Right cardiac atrium (tissue), 5 donors: ENCODE measurements around the gene PPP1R14C. TPM values are rescaled to one million over a fixed set of nuclear protein-coding genes. Genes with fewer than 3 reads are reported as not detected.
"Not testable (repeated sequence)": the region's sequence is repeated elsewhere in the genome, so short reads cannot be mapped to it uniquely, and the experiment has no call there.

Experiments
- ATAC-seq, 2 donors: fragments of 200-7000 bp; cut with Tn5 transposase; one replicate each; pipeline versions ENCODE4 v1.8.0 to v1.9.1; 2020; ENCODE audit warnings: moderate library complexity in 2 of 2, mild to moderate bottlenecking in 1 of 2
- DNase-seq, 3 donors: peaks; one replicate each; pipeline ENCODE4 v3.0.0-alpha.2; 2020
- H3K27ac ChIP-seq: one replicate; pipeline ENCODE4 v1.5.1; 2013; ENCODE audit warnings: mild to moderate bottlenecking, low read length, control low read depth, moderate library complexity
- H3K27me3 ChIP-seq: one replicate; pipeline ENCODE4 v1.6.1; 2013; ENCODE audit not compliant: control insufficient read depth, insufficient read depth
- H3K4me1 ChIP-seq: one replicate; pipeline ENCODE4 v1.6.1; 2013; ENCODE audit warnings: low read length; ENCODE audit not compliant: control insufficient read depth, insufficient read depth
- H3K4me3 ChIP-seq: one replicate; pipeline ENCODE4 v1.5.1; 2013; ENCODE audit warnings: low read length, control low read depth
- H3K9me3 ChIP-seq: one replicate; pipeline ENCODE4 v1.6.1; 2013; ENCODE audit warnings: low read length; ENCODE audit not compliant: control insufficient read depth
- WGBS: extraction: QIAGEN DNeasy Blood & Tissue Kit; methylation state at CpG from one replicate; pipeline ENCODE4 v1.1.7; 2013; 5-methylcytosine and 5-hydroxymethylcytosine counted together
- intact Hi-C, 4 donors: fragments of 100-400 bp; cut with DNase I; formaldehyde crosslinking; loops; one replicate each; pipeline versions ENCODE4 v1.11.0 to v1.14.0; 2022 to 2023
- polyA plus RNA-seq: library from polyadenylated mRNA; stranded (reverse); fragments of 200-250 nt; gene quantifications from one replicate; pipeline ENCODE4 v1.2.3, GENCODE V29; 2013
- total RNA-seq, 4 donors: library from RNA; stranded (reverse); fragmentation: NEBNext Ultra II Directional; extraction: Animal tissue kit (Norgen Biotek cat#: 25700); gene quantifications; one replicate each; pipeline ENCODE4 v1.2.1, GENCODE V29; 2021
- donor health status: healthy with polysubstance abuse.
- donor health status: DM: no; HTN: yes; CAD: no.
- donor health status: DM: no; HTN: no; CAD: no.
- donor health status: DM: no; HTN: yes; CAD: no; lungs with severe emphysema.
- donor health status: DM: yes; HTN: yes; CAD: no.

Gene PPP1R14C
- total and polyA plus RNA-seq, 5 donors: 90.7 to 170 (median 102) TPM

DNA sequence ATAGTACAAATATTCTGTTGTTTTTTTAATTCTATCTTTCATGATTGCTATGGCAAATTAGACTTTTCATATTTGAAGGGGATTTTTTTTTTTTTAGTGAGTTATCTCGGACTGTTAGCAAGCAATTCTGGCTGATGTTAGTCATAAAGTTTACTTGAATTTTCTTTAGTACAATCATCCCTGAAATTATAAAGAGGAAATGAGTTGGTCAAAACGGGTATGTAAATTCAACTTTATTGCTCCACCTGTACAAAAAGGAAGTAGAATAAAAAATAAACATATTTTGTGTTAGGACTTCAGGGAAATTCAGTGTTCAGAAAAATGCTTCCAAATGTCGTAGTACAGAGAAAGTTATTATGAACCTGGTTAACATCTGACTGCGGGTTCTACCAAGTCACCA is 40.3 kb downstream of the PPP1R14C start:
- Histone ChIP-seq H3K27me3 (no peaks in the 10 kb centered on the region), H3K4me1 (no peaks in the 10 kb centered on the region), H3K4me3 (no peak overlapping the region), H3K9me3 (no peaks in the 10 kb centered on the region), H3K27ac (no peak overlapping the region)
- WGBS: 72% methylated on average over 4 of the region's 4 CpGs
- DNase-seq (no peak), ATAC-seq (no peak)
- intact Hi-C loops: no loop called here

DNA sequence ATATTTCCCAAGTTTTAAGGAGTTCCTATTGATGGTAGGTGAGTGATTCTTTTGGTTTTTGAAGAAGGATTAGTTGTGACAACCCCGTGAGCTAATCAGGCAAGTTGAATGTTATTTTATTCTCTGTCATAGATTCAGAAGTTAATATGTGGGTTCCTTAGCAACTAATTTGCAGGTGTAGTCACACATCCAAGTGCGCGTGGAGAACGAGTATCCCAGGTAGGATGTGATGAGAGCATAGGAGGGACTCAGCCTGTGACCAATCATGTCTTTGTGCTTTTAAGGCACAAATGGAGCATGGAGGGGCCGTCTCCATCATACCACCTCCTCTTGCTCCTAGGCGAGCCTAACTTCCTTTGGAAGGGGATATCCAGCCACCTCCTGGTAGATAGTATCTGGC is 41.1 kb downstream of the PPP1R14C start:
- DNase-seq: no peak
- H3K27me3 ChIP-seq: no peaks in the 10 kb centered on the region
- intact Hi-C loops: no loop called here
- no peaks in the 10 kb centered on the region for H3K4me1 ChIP-seq
- H3K4me3 ChIP-seq: no peak overlapping the region
- no peaks in the 10 kb centered on the region for H3K9me3 ChIP-seq
- WGBS: 90% methylated on average over 6 of the region's 6 CpGs
- no peak overlapping the region for H3K27ac ChIP-seq
- ATAC-seq: no peak

DNA sequence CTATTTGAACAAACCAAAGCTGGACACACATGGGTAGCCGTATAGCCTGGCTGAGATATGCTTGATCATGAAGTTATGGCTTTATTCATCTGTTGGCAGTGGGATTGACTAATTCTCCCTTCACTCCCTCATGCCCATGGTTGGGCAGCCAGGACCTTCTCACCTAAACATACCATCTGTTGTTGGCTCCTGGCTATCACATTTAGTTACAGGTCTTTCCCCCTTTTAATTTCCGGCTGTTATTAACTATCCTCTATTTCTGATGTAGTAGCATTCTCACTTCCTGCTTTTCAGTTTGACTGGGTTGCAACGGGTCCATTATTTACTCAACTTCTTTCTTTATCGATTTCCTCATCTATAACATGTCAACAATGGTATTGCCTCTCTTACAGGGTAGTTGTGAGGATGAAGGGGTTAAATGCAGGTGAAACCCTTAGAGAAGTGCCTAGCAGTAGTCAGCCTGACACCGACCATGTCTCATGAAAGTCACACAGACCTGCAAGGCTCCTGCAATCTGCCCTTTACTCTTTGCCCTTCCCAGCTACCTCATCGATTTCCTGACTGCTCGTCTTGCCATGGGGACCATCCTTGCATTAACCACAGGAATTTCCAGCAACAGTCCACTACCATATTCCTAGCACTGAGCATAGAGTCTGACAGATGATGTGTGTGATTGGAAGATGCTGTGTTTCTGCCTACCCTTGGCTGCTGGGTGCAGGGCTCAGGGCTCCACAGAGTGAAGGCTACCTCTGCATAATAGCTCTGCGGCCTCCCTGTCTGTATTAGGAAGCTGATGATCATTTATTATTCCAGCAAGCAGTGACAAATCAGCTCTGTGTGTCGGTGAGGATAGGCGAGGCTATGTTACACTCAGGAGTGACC is 42.2 kb downstream of the PPP1R14C start:
- ATAC-seq: peak in 1 of 2 donors; percentile 19

DNA sequence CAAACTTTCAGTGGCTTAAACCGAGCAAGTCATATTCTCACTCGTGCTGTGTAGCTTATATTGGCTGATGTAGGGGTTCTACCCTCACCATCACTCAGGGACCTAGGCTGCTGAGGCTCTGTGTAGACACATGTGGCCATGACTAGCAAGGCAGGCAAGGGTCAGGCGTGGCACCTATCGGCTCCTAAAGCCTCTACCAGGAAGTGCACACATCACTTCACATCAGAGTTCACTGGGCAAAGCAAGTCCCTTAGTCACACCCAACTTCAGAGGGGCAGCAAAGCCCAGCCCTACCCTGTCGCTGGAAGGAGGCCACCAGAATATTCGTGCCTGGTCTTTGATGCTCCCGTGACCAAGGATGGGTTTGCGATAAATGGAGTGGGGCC is 42.9 kb downstream of the PPP1R14C start:
- ATAC-seq (peak in 1 of 2 donors; percentile 12), DNase-seq (no peak)
- no peak overlapping the region for H3K27ac ChIP-seq
- H3K9me3 ChIP-seq: no peaks in the 10 kb centered on the region
- intact Hi-C loops: no loop called here
- H3K4me3 ChIP-seq: no peak overlapping the region
- peaks cover under 1% of the 10 kb centered on the region for H3K4me1 ChIP-seq
- WGBS: 78% methylated on average over 8 of the region's 8 CpGs
- H3K27me3 ChIP-seq: no peaks in the 10 kb centered on the region

More for the DNA sequence above, 42.2 kb downstream of the PPP1R14C start:
- no peak for DNase-seq
- WGBS: 63% methylated on average over 10 of the region's 10 CpGs
- H3K4me1 ChIP-seq: no peaks in the 10 kb centered on the region
- H3K27me3 ChIP-seq: no peaks in the 10 kb centered on the region
- H3K9me3 ChIP-seq: no peaks in the 10 kb centered on the region
- no peak overlapping the region for H3K27ac ChIP-seq
- no peak overlapping the region for H3K4me3 ChIP-seq
- intact Hi-C loops: no loop called here

DNA sequence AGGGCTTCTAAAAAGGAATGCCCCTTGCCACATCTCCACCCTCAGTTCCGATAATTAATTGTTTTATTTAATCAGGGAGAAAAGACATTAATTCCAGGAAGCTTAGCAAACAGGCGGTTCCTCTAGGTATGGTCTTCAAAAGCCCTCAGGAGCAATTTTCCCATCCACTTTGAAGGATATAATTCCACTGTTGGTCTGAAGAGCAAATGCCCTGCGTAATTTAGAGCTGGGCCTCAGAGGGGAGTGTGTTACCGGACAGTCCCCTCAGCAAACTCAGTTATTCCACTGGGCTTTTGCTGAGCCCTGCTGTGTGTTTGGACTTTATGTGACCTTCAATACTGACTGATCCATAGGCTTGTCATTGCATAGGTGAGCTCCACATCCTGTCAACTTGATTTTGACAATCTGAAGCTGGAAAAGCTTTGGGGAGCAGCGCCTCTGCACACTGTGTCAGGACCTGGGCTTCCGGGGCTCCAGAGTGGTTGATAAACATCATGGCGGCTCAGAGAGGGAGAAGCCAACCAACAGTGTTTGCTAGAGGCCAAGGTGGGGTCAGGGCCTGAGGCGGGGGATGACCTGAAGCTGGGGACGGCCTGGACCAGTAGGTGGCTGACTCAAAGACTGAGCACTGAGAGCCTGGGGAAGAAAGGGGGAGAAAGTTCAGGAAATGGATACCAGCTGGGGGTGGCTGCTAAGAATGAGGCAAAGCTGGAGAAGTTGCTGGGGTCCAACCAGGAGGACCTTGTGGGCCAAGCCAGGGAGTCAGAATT is 43.5 kb downstream of the PPP1R14C start:
- intact Hi-C loops: no loop called here
- ATAC-seq: peak in 1 of 2 donors; percentile 37
- peaks cover 2% of the 10 kb centered on the region for H3K4me1 ChIP-seq
- H3K9me3 ChIP-seq: no peaks in the 10 kb centered on the region
- WGBS: 94% methylated on average over 9 of the region's 9 CpGs
- DNase-seq: peak in 1 of 3 donors; percentile 39
- H3K27me3 ChIP-seq: no peaks in the 10 kb centered on the region
- no peak overlapping the region for H3K27ac ChIP-seq
- no peak overlapping the region for H3K4me3 ChIP-seq

DNA sequence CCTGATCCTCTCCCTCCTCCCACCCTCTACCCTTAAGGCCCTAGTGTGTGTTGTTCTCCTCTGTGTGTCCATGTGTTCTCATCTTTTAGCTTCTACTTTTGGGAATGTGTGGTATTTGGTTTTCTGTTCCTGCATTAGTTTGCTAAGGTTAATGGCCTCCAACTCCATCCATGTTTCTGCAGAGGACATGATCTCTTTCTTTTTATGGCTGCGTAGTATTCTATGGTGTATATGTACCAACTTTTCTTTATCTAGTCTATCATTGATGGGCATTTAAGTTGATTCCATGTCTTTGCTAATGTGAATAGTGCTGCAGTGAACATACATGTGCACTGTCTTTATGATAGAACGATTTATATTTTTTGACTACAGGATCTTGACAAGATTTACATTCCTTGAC is 44.6 kb downstream of the PPP1R14C start:
- ATAC-seq, DNase-seq, H3K4me3 ChIP-seq, H3K27me3 ChIP-seq, H3K9me3 ChIP-seq, intact Hi-C loops, H3K4me1 ChIP-seq, H3K27ac ChIP-seq: not testable (repeated sequence)
- WGBS: 94% methylated on average over 2 of the region's 2 CpGs

DNA sequence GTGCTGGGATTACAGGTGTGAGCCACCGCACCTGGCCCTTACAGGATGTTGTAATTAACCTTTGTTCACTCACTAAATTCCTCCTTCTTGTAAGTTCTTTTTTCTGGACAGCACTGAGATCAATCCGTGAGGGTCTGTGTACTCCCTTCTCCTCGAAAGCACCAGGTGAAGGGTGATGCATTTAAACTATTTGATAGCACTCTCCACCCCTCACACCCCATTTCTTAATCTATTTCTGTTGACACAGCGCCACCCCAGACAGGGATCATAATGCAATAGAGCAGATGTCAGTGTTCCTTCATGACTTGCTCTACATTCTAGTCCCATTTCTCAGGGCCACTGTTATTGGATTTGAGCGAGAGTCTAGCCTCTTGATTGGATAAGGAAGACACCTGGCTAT is 46.3 kb downstream of the PPP1R14C start:
- WGBS: 82% methylated on average over 5 of the region's 5 CpGs
- ATAC-seq: no peak
- Histone ChIP-seq H3K4me1 (peaks cover 4% of the 10 kb centered on the region), H3K9me3 (no peaks in the 10 kb centered on the region), H3K27me3 (no peaks in the 10 kb centered on the region), H3K27ac (no peak overlapping the region), H3K4me3 (no peak overlapping the region)
- no peak for DNase-seq
- intact Hi-C loops: no loop called here

DNA sequence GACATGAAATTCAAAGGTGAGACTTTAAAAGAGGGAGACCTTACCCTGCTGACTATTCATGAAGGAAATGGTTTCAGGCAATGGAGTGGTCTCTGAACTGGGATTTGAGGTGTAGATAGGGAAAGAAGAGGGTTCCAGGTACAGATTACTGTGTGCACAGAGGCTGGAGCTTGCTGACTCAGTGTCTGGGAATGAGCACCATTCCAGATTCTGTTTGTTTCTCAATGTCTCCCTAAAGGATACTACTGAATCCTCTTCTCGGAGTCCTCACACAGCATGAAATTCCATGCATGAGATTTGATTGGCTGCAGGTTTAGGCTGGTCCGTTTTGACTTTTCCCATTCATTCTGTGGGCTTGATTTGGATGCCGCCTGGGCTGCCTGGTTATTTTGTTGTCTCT is 49.0 kb downstream of the PPP1R14C start:
- DNase-seq: no peak
- Histone ChIP-seq H3K4me1 (peaks cover 4% of the 10 kb centered on the region), H3K9me3 (no peaks in the 10 kb centered on the region), H3K27ac (no peak overlapping the region), H3K4me3 (no peak overlapping the region), H3K27me3 (no peaks in the 10 kb centered on the region)
- intact Hi-C loops: no loop called here
- no peak for ATAC-seq
- WGBS: 88% methylated on average over 3 of the region's 3 CpGs

DNA sequence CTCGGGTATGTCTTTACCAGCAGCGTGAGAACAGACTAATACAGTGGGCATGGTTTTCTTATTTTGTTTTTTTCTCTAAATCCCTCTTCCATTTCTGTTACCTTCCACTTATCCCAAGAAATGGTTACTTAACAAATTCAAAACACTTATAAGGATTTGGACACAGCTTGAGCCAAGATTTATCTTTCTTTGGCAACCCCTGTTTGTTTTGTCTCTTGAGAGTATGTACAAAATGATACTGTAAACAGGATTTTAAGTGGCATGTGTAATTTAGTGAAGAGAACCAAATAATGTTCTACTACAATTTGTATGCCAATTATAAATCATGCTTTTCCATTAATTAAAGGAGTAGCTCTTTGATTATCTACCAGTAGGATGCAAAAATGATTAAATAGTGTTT is 51.4 kb downstream of the PPP1R14C start:
- H3K27ac ChIP-seq: no peak overlapping the region
- no peak overlapping the region for H3K4me3 ChIP-seq
- DNase-seq (no peak), ATAC-seq (no peak)
- intact Hi-C loops: no loop called here
- WGBS: 76% methylated on average over 2 of the region's 2 CpGs
- no peaks in the 10 kb centered on the region for H3K27me3 ChIP-seq
- H3K4me1 ChIP-seq: peaks cover 10% of the 10 kb centered on the region
- H3K9me3 ChIP-seq: no peaks in the 10 kb centered on the region

DNA sequence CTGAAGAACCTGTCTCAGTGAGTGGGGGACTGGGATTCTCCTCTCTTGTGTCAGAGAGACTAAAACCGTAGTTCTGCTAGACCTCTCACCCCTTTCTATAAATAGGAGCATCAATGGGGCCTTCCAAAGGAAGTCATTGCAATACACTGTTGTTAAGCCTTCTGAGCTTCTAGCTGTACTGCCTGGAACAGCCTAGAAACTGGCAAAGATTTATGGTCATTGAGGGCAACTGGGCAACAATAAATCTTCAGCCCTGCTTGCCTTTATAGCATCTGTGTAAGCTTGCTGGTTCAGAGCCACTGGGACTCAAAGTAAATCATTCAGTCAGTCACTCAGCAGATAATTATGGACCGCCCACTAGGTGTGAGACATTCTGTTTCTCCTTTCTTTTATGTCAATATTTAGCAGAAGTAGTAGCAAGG is 53.2 kb downstream of the PPP1R14C start:
- Histone ChIP-seq H3K27me3 (no peaks in the 10 kb centered on the region), H3K4me1 (peaks cover 8% of the 10 kb centered on the region), H3K4me3 (no peak overlapping the region), H3K9me3 (no peaks in the 10 kb centered on the region), H3K27ac (no peak overlapping the region)
- DNase-seq: no peak
- ATAC-seq: peak in 1 of 2 donors; percentile 11
- intact Hi-C loops: no loop called here
- 45% methylated on average over 2 of the region's 2 CpGs for WGBS
